Measurements from ENCODE around the gene HINT1.
"Not testable (repeated sequence)": the region's sequence is repeated elsewhere in the genome, so short reads cannot be mapped to it uniquely, and the experiment has no call there.

Gene HINT1

DNA sequence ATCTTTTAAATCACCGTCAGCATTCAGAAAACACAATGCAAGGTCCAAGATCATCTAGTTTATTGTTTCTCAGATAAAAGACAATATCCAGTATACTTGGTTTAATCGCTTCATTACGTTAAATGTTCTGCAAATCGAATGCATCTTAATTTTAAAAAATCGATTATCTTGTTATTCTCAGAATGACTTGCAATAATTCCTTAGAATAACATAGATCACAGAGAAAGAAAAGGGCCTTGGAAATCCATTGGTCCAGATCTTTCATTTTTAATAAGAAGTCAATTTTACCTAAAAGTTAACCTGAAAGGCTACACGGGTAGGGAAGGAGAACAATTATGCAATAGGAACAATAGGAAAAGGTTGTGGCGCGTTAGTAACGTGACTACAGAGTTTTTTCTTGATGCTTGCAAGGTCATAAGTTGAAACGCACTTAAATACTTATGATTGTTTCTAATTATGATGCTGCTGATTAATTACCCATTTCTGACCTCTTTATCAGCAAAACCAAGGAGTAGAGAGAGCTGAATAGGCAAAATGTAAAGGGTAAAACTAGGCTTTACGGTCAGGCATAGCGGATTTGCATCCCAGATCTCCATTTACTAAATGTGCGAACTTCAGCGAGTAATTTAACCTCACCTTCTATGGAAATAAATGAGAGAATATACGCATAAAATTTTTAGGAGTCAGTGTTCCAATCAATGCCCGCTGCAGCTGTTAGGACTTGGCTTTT, 4.9 kb upstream of the HINT1 start:
- no peak for DNase-seq

DNA sequence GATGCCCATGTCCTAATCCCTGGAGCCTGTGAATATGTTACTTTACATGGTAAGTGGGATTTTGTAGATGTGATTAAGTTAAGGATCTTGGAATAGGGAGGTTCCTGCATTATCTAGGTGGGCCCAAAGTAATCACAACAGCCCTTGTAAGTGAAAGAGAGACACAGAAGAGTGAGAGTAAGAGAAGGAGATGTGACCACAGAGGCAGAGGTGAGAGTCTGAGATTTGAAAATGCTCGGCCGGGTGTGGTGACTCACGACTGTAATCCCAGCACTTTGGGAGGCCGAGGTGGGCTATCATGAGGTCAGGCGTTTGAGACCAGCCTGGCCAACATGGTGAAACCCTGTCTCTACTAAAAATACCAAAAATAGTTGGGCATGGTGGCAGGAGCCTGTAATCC, 2.6 kb upstream of the HINT1 start:
- no peak for DNase-seq

DNA sequence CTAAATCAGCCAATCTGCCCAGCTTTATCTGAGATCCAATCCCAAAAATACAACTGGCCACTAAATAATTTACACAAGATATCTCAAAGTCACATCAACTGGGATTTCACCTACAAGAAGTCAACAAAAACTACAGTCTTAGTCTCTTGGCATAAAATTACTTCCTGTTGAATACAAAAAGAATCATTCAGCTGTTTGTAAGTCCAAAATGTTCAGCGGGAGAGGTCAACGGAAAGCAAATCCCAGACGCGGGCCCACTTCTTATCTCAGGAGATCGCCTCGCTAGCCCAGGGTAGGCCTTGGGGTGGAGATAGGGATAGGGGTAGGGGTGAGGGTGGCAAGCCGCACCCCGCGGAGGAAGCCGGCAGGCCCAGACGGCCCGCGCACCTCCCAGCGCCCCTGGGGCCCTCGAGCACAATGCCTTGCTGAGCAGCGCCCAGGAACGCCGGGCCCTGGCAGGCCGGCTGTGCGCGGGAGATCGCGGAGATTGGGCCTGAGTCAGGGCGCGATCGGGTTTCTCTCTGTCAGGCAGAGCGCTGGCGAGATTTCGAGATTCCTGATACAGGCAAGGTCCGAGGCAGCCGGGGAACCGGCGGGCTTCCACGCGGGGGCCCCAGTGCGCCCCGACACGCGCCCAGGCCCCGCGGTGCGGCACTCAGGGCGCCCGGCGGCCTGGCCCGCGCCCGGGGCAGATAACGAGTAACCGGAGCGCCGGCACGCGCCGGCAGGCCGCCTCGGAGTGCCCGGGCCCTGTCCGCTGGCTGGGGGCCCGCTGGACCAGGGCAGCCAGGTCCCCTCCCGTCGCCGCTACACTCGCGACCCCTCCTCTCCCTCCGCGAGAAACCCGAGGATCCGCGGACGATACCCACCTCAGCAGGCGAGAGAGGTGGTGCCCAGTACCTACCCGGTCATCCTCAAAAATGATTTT, 601 bp downstream of the HINT1 start:
- peak; percentile 80 for DNase-seq

DNA sequence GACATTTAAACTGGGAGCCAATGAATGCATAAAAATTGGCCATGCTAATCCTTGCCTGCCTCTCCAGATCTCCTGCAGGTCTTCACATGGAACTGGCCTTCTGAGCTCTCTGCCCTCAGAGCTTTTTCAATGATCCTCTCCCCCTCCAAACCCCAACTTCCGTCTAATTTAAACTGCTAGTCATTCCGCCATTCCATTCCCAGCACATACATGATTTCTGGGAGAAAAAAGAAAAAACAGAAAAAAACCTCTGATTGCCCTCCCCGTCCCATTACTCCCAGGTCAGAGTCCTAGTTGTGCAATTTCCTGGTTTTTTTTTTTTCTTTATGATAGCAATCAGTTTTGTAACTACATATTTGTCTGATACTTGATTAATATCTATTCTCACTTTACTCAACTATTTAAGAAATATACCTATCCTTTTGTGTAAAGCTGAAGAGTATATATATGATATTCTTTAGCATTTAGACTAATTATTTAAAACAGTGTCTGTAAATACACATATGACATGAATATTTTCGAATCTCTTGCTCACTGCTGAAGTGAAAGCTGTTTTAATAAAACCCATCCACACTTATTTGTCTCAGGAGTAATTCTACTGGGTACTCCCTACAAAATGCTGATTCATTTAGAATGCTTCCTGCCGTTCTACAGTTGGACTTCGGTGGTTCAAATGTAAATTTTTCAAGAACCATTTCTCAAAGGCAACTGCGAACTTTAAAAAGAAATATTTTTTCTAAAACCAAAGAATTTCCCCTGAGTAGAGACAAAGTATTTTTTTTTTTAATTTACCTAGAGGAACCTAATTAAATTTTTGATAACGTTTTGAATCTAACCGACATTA, 1.6 kb downstream of the HINT1 start:
- no peak for DNase-seq

DNA sequence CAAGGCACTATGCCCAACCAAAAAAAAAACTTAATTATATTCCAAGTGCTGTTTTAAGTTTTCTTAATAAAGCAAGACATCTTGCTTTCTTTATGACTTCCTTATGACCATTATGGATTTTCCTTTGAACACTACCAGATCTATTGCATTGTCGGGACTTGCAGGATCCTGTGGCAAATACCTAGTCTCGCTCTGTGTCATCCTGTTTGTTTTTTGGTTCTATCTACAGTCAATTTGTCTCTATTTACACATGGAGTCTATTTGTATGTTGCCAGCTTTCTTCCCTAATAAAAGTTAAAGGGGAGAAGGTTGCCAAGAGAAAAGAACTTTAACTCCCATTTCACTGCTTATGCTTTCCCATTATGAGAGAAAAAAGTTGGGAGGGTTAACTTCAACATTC, 4.9 kb downstream of the HINT1 start:
- DNase-seq, result no peak

DNA sequence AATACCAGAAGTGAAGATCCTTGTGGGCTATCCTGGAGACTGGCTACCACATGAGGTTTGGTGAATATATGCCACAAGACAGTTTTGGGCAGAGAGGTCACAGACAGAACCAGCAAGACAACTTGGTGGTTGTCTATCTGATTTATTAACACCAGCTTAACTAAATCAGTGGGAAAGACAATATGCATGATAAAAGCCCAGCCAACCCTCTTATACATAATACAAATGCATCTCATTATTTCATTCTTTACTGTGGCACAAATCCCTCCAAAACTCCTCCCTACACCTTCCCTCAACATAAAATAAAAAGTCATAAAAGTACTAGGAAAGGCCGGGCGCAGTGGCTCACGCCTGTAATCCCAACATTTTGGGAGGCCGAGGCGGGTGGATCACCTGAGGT, 8.1 kb downstream of the HINT1 start:
- DNase-seq, result no peak

DNA sequence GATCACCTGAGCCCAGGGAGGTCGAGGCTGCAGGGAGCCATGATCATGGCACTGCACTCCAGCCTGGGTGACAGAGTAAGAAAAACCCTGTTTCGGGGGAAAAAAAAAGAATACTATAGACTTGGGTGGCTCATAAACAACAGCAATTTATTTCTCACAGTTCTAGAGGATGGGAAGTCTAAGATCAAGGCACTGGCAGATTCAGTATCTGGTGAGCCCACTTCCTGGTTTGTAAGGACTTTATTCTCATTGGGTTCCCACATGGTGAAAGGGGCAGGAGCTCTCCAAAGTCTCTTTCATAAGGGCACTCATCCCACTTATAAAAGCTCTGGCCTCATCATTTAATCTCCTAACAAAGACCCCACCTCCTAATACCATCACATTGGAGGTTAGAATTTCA, 8.7 kb downstream of the HINT1 start:
- no peak for DNase-seq

DNA sequence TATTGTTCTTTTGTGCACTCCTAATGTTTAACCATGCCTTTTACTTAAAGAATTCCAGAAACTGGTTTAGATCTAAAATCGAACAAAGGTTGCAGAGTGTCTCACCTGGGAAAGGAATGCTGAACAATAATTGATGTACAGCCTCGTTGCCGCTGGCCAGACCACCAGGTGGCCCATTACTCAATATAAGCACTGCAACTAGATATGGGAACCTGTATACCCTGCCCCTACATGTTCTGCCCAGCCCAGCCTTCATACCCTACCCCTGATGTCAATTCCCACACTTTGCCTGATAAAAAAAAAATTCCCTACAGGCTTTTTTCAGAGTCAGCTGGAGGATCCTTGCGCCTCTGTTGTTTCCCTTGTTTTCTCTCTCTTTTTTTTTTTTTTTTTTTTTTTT, 13.8 kb downstream of the HINT1 start:
- DNase-seq, result no peak

DNA sequence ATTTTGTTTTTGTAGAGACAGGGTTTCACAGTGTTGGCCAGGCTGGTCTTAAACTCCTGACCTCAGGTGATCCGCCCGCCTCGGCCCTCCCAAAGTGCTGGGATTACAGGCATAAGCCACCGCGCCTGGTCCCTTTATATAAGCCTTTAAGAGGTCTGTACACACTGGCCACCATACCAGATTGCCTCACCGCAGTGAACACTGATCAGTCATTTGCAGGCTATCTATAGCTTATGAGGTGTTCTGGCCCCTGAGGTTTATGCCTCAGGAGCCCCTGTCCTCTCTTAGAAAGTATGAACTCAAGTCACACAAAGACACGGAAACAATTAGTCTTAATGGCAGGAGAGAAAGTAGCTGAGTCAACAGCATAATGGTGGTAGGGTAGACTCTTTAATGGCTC, 14.6 kb downstream of the HINT1 start:
- no peak for DNase-seq

DNA sequence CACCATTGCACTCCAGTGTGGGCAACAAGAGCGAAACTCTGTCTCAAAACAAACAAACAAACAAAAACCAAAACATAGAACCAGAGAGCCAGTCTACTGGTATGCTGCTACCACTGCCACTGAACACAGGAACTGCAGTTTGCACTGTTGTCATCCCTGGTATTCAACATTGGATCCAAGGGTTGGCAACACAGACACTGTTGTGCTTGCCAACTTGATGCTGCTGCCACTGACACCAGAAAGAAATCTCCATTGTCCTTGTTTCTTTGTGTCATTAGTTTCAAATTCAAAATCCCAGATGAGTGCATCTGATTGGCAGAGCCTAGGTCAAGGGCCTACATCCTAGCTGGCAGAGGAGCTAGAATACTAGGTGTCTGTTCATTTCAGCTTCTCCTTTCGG, 16.2 kb downstream of the HINT1 start:
- DNase-seq, result no peak

DNA sequence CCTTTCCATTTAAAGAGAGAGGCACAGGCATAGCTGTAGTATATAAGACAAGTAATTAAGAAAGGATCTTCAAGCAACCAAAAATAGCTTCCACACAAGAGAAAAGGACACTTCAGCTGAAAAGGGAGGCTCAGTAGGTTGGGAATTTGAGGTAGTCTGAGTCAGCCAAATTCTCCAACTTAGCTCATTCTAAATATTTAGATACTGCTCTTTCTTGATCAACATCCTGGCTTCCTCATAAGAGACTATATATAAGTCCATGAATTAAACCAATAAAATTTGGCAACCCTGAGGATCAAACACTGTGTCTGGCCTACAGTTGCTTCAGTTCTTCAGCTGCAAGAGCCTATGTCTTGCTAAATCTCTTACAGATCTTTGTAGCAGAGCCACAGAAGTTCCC, 17.8 kb downstream of the HINT1 start:
- no peak for DNase-seq

DNA sequence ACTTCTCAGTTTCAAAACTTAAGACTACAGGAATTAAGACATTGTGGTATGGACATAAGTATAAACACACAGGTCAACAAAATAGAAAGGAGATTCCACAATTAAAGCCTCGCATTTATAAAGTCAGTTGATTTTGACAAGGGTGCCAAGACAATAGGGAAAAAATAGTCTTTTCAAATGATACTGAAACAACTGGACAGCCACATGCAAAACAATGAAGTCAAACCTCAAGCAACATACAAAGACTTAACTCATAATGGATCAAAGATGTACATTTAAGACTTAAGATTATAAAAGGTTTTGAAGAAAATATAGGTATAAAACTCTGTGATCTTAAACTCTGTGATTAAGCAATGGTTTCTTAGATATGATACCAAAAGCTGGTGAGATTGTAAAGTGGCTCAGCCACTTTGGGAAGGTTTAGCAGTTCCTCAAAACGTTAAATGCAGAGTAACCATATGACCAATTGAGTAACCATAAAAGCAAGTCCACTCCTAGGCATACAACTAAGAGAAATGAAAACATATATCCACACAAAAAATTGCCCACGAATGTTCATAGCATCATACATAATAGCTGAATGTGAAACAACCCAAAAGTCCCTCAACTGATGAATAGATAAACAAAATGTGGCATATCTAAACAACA, 22.0 kb downstream of the HINT1 start:
- DNase-seq, result no peak

DNA sequence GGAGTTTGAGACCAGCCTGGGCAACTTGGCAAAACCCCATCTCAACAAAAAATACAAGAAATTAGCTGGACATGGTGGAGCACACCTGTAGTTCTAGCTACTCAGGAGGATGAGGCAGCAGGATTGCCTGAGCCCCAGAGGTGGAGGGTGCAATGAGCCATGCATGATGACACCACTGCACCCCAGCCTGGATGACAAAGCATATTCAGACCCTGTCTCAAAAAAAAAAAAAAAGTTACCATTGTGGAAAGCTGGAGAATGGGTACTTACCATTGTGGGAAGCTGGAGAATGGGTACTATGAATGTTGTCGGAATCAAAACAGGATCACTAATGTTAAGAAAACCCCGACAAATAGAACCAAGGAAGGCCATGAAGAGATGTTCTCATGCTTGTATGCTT, 25.7 kb downstream of the HINT1 start:
- no peak for DNase-seq

DNA sequence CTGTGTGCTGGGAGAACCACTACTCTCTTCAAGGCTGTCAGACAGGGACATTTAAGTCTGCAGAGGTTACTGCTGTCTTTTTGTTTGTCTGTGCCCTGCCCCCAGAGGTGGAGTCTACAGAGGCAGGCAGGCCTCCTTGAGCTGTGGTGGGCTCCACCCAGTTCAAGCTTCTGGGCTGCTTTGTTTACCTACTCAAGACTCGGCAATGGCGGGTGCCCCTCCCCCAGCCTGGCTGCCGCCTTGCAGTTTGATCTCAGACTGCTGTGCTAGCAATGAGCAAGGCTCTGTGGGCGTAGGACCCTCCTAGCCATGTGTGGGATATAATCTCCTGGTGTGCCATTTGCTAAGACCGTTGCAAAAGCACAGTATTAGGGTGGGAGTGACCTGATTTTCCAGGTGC, 26.6 kb downstream of the HINT1 start:
- DNase-seq, result peak; percentile 14

DNA sequence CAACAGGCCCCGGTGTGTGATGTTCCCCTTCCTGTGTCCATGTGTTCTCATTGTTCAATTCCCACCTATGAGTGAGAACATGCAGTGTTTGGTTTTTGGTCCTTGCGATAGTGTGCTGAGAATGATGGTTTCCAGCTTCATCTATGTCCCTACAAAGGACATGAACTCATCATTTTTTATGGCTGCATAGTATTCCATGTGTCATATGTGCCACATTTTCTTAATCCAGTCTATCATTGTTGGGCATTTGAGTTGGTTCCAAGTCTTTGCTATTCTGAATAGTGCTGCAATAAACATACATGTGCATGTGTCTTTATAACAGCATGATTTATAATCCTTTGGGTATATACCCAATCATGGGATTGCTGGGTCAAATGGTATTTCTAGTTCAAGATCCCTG, 32.0 kb downstream of the HINT1 start:
- DNase-seq, result not testable (repeated sequence)

DNA sequence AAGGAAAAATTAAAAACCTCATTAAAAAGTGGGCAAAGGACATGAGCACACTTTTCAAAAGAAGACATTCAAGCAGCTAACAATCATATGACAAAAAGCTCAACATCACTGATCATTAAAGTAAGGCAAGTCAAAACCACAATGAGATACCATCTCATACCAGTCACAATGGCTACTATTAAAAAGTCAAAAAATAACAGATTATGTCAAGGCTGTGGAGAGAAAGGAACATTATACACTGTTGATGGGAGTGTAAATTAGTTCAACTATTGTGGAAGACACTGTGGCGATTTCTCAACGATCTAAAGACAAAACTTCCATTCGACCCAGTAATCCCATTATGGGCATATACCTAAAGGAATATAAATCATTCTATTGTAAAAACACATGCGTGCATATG, 35.8 kb downstream of the HINT1 start:
- no peak for DNase-seq

DNA sequence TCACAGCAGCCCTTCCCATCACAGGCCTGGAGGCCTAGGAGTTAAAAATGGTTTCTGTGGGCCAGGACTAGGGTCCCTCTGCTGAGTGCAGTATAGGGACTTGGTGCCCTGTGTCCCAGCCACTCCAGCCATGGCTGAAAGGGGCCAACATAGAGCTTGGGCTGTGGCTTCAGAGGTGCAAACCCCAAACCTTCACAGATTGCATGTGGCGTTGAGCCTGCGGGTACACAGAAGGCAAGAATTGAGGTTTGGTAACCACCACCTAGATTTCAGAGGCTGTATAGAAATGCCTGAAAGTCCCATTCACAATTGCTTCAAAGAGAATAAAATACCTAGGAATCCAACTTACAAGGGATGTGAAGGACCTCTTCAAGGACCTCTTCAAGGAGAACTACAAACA, 37.8 kb downstream of the HINT1 start:
- not testable (repeated sequence) for DNase-seq

DNA sequence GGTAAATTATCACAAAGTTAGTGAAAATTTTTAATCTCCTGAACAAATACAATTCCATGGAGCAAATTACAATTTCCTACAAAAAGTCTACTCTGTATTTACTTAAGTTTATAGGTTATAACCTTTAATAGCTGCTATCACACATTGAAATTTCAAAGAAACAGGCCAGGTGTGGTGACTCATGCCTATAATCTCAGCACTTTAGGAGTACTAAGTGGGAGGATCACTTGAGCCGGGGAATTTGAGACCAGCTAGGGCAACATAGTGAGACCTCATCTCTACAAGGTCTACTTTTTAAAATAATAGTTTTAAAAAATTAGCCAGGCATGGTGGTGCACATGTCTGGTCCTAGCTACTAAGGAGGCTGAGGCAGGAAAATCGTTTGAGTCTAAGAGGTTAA, 50.3 kb downstream of the HINT1 start:
- no peak for DNase-seq

DNA sequence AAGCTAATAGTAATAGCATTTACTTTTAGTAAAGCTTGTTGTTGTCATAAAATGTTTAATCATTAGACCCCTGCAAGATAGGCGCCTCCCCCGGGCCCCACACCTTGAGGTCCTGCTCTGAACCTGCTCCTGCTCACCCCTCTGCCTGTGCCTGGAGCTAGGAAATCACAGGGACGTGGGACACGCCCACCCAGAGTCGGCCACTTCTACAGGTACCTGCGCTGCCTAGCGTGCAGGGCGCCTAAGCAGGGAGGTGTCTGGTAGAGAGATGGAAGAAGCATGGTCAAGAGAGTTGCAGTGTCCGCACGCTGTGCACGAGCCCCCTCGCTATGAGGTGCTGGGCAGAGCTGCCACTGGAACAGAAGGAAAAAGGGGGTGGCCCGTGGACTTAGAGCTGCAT, 52.6 kb downstream of the HINT1 start:
- no peak for DNase-seq

DNA sequence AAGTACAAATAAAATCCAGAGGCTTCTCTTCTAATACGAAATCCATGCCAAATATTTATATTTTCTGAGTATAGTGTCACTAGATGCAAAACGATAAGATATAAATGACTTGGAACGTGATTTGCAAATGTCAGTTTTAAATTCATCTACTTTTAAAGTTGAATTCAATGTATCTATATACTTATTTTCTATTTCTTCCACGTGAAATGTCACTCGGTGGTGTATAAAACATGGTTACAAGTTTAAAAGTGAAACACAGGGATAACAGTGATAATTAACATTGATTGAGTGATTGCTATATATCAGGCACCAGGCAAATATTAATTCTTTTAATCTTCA, 54.8 kb downstream of the HINT1 start:
- no peak for DNase-seq

DNA sequence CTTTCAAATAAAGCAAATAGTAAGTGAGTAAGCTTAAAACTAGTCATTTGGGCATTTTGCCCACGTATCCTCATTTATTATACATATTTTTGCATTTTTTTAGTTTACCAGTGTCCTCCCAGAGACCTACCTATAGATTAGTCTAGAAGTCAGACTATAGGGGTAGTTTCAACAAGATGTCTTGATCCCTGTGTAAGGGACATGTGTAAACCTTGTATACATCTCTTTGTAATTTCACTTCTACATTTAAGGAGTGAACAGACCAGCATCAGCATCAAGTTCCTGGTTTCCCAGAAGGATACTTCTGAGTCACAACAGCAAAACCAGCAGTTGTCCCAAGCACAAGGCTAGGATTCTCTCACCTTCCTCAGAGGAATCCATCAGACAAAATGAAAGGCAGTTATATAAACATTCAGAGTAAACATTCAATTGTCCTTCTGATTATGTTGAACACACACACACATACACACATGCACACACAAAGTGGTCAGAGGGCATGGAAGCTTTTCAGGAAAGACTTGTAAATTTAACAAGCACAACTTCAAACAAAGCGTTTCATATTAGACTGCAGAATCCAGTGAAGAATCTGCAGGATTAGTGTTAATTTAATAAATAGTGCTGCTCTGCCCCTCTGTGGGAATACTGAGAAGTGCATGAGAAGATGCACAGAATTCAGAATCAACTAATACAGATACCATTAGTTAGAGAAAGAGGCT, 55.4 kb downstream of the HINT1 start:
- DNase-seq, result peak; percentile 41

All from CD4-positive, alpha-beta T cell treated with Interleukin-17A for 4 hours (primary cell).